ENCODE measurements around the gene PLOD1.
"Not testable (repeated sequence)": the region's sequence is repeated elsewhere in the genome, so short reads cannot be mapped to it uniquely, and the experiment has no call there.

PLOD1 gene

GRCh38 chr1:12008355-12008754 lies 73.8 kb downstream of the PLOD1 start:
- DNase-seq = not testable (repeated sequence)

GRCh38 chr1:12009318-12009947 lies 74.9 kb downstream of the PLOD1 start:
- no peak for DNase-seq

- no peak for DNase-seq
Measured at GRCh38 chr1:12010746-12011570, 76.4 kb downstream of the PLOD1 start.

- no peak for DNase-seq
Measured at GRCh38 chr1:12011998-12012397, 77.5 kb downstream of the PLOD1 start.

GRCh38 chr1:12012560-12013316 lies 78.2 kb downstream of the PLOD1 start:
- no peak for DNase-seq

GRCh38 chr1:12014141-12014991 lies 79.8 kb downstream of the PLOD1 start:
- DNase-seq = no peak

GRCh38 chr1:12015001-12015491 lies 80.5 kb downstream of the PLOD1 start:
- no peak for DNase-seq

- no peak for DNase-seq
Measured at GRCh38 chr1:12015499-12015898, 81.0 kb downstream of the PLOD1 start.

GRCh38 chr1:12016182-12016581 lies 81.7 kb downstream of the PLOD1 start:
- DNase-seq = no peak

- DNase-seq = peak; percentile 24
Measured at GRCh38 chr1:12019858-12020509, 85.5 kb downstream of the PLOD1 start.

- no peak for DNase-seq
Measured at GRCh38 chr1:12021616-12022015, 87.1 kb downstream of the PLOD1 start.

- no peak for DNase-seq
Measured at GRCh38 chr1:12022036-12022435, 87.5 kb downstream of the PLOD1 start.
